Measurements from ENCODE around the gene SWAP70. TPM values are rescaled to one million over a fixed set of nuclear protein-coding genes. Genes with fewer than 3 reads are reported as not detected.
"Not testable (repeated sequence)": the region's sequence is repeated elsewhere in the genome, so short reads cannot be mapped to it uniquely, and the experiment has no call there.

SWAP70 gene
- total RNA-seq, 2 donors from 2014 or later: 6.1 to 7.5 TPM

GRCh38 chr11:9705361-9705760 lies 41.5 kb downstream of the SWAP70 start:
- not testable (repeated sequence) for DNase-seq; H3K9me3 ChIP-seq (ENCODE audit: control insufficient read depth, low read length, poor library complexity, severe bottlenecking); H3K36me3 Mint-ChIP-seq (ENCODE audit: low read depth); H3K27me3 Mint-ChIP-seq; ATAC-seq; H3K4me3 Mint-ChIP-seq; H3K27ac Mint-ChIP-seq
- peaks cover 16% of the 10 kb centered on the region for H3K4me1 Mint-ChIP-seq

DNA sequence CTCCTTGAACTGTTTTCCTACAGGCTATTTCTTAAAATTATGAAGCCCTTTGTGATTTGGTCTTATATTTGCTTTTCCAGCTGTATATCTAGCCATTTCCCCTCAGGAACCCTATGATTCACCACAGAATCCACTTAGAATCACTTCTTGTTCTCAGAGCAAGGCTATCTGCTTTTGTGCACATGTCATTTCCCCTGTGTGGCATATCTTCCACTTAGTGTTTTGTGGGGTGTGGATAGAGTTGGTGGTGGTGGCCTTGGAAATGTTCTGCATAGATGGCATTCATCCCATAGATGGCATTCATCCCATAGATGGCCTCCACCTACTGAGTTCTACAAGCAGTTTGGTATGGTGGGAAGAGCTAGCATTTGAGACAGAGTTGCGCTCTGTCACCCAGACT lies 44.7 kb downstream of the SWAP70 start:
- H3K27ac Mint-ChIP-seq: no peak overlapping the region
- peaks cover 8% of the 10 kb centered on the region for H3K27me3 Mint-ChIP-seq

GRCh38 chr11:9710223-9710622 lies 46.3 kb downstream of the SWAP70 start:
- no peak for ATAC-seq
- Mint-ChIP-seq H3K36me3 (ENCODE audit: low read depth) (no peaks in the 10 kb centered on the region), H3K27me3 (peaks cover 8% of the 10 kb centered on the region), H3K4me1 (peaks cover 3% of the 10 kb centered on the region), H3K27ac (peak overlapping the region; percentile 3), H3K4me3 (no peak overlapping the region)
- H3K9me3 ChIP-seq (ENCODE audit: control insufficient read depth, low read length, poor library complexity, severe bottlenecking): no peaks in the 10 kb centered on the region
- DNase-seq: no peak

More for the DNA sequence above, 44.7 kb downstream of the SWAP70 start:
- DNase-seq (no peak), ATAC-seq (no peak)
- Mint-ChIP-seq H3K36me3 (ENCODE audit: low read depth) (no peaks in the 10 kb centered on the region), H3K4me3 (no peak overlapping the region), H3K4me1 (peaks cover 3% of the 10 kb centered on the region)
- no peaks in the 10 kb centered on the region for H3K9me3 ChIP-seq (ENCODE audit: control insufficient read depth, low read length, poor library complexity, severe bottlenecking)

DNA sequence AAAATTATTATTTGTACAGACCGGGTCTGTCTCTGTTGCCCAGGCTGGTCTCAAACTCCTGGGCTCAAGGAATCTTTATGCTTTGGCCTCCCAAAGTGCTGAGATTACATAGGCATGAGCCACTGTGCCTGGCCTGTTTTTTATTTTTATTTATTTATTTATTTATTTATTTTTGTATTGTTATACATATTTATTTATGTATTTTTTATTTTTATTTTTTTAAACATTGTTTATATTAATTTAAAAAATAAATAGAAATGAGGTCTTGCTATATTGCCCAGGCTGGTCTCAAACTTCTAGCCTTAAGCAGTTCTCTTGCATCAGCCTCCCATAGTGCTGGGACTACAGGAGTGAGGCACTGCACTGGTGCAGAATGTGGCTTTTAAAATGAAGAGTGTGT lies 47.0 kb downstream of the SWAP70 start:
- no peak for DNase-seq
- no peak for ATAC-seq
- no peaks in the 10 kb centered on the region for H3K36me3 Mint-ChIP-seq (ENCODE audit: low read depth)
- no peaks in the 10 kb centered on the region for H3K9me3 ChIP-seq (ENCODE audit: control insufficient read depth, low read length, poor library complexity, severe bottlenecking)
- peaks cover 8% of the 10 kb centered on the region for H3K27me3 Mint-ChIP-seq
- H3K4me1 Mint-ChIP-seq: peaks cover 3% of the 10 kb centered on the region
- H3K4me3 Mint-ChIP-seq: no peak overlapping the region
- H3K27ac Mint-ChIP-seq: no peak overlapping the region

GRCh38 chr11:9711454-9712307 lies 47.8 kb downstream of the SWAP70 start:
- Mint-ChIP-seq H3K27me3 (peaks cover 8% of the 10 kb centered on the region), H3K4me3 (no peak overlapping the region), H3K36me3 (ENCODE audit: low read depth) (no peaks in the 10 kb centered on the region), H3K4me1 (peaks cover 5% of the 10 kb centered on the region), H3K27ac (no peak overlapping the region)
- H3K9me3 ChIP-seq (ENCODE audit: control insufficient read depth, low read length, poor library complexity, severe bottlenecking): no peaks in the 10 kb centered on the region
- DNase-seq (no peak), ATAC-seq (no peak)

- no peaks in the 10 kb centered on the region for H3K9me3 ChIP-seq (ENCODE audit: control insufficient read depth, low read length, poor library complexity, severe bottlenecking)
- peaks cover 8% of the 10 kb centered on the region for H3K27me3 Mint-ChIP-seq
- no peaks in the 10 kb centered on the region for H3K36me3 Mint-ChIP-seq (ENCODE audit: low read depth)
- no peak for DNase-seq
- H3K27ac Mint-ChIP-seq: no peak overlapping the region
- ATAC-seq: no peak
- peaks cover 9% of the 10 kb centered on the region for H3K4me1 Mint-ChIP-seq
- H3K4me3 Mint-ChIP-seq: no peak overlapping the region
Measured at GRCh38 chr11:9714272-9714940, 50.5 kb downstream of the SWAP70 start.

GRCh38 chr11:9716275-9717039 lies 52.6 kb downstream of the SWAP70 start:
- no peaks in the 10 kb centered on the region for H3K9me3 ChIP-seq (ENCODE audit: control insufficient read depth, low read length, poor library complexity, severe bottlenecking)
- ATAC-seq (no peak), DNase-seq (no peak)
- Mint-ChIP-seq H3K4me1 (peaks cover 9% of the 10 kb centered on the region), H3K4me3 (no peak overlapping the region), H3K27me3 (peaks cover 6% of the 10 kb centered on the region), H3K36me3 (ENCODE audit: low read depth) (peaks cover 2% of the 10 kb centered on the region), H3K27ac (no peak overlapping the region)

- DNase-seq: no peak
- Mint-ChIP-seq H3K27me3 (peaks cover under 1% of the 10 kb centered on the region), H3K27ac (no peak overlapping the region), H3K36me3 (ENCODE audit: low read depth) (peaks cover 2% of the 10 kb centered on the region), H3K4me1 (peaks cover 9% of the 10 kb centered on the region), H3K4me3 (no peak overlapping the region)
- ATAC-seq: no peak
- H3K9me3 ChIP-seq (ENCODE audit: control insufficient read depth, low read length, poor library complexity, severe bottlenecking): no peaks in the 10 kb centered on the region
Measured at GRCh38 chr11:9717040-9717357, 53.1 kb downstream of the SWAP70 start.

DNA sequence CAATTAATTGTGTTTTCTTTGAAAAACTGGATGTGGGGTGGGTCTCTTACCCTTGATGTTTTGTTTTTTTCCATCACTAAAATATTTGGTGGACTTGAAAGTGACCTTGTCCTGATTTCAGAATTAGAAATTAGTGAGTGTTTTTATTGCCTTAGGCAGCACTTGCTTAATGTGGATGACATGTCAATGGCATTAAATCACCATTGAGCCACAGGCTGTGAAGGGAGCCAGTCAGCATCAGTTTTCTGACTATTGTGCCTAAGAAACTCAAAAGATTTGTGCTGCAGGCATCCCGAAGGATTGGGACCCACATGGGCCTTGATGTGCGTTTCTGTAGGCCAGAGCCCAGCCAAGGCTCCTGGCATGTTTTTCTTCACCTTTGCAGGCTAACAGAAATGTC lies 53.8 kb downstream of the SWAP70 start:
- H3K9me3 ChIP-seq (ENCODE audit: control insufficient read depth, low read length, poor library complexity, severe bottlenecking): no peaks in the 10 kb centered on the region
- Mint-ChIP-seq H3K27ac (no peak overlapping the region), H3K36me3 (ENCODE audit: low read depth) (peaks cover 2% of the 10 kb centered on the region), H3K4me1 (peaks cover 9% of the 10 kb centered on the region), H3K4me3 (no peak overlapping the region), H3K27me3 (no peaks in the 10 kb centered on the region)
- ATAC-seq (no peak), DNase-seq (no peak)

- peaks cover 9% of the 10 kb centered on the region for H3K4me1 Mint-ChIP-seq
Measured at GRCh38 chr11:9718147-9718546, 54.3 kb downstream of the SWAP70 start.

GRCh38 chr11:9719566-9720289 lies 55.9 kb downstream of the SWAP70 start:
- no peak for ATAC-seq
- H3K27ac Mint-ChIP-seq: peak overlapping the region; percentile 35

More at GRCh38 chr11:9718147-9718546, 54.3 kb downstream of the SWAP70 start:
- no peak overlapping the region for H3K4me3 Mint-ChIP-seq
- ATAC-seq (no peak), DNase-seq (no peak)
- no peaks in the 10 kb centered on the region for H3K9me3 ChIP-seq (ENCODE audit: control insufficient read depth, low read length, poor library complexity, severe bottlenecking)
- no peak overlapping the region for H3K27ac Mint-ChIP-seq
- H3K36me3 Mint-ChIP-seq (ENCODE audit: low read depth): peaks cover 2% of the 10 kb centered on the region
- no peaks in the 10 kb centered on the region for H3K27me3 Mint-ChIP-seq

GRCh38 chr11:9720290-9720630 lies 56.4 kb downstream of the SWAP70 start:
- Mint-ChIP-seq H3K4me3 (no peak overlapping the region), H3K27ac (peak overlapping the region; percentile 35), H3K27me3 (no peaks in the 10 kb centered on the region), H3K36me3 (ENCODE audit: low read depth) (peaks cover 2% of the 10 kb centered on the region), H3K4me1 (peaks cover 9% of the 10 kb centered on the region)
- no peak for DNase-seq
- no peak for ATAC-seq
- H3K9me3 ChIP-seq (ENCODE audit: control insufficient read depth, low read length, poor library complexity, severe bottlenecking): no peaks in the 10 kb centered on the region

More at GRCh38 chr11:9719566-9720289, 55.9 kb downstream of the SWAP70 start:
- no peak overlapping the region for H3K4me3 Mint-ChIP-seq
- no peaks in the 10 kb centered on the region for H3K9me3 ChIP-seq (ENCODE audit: control insufficient read depth, low read length, poor library complexity, severe bottlenecking)
- no peak for DNase-seq
- peaks cover 9% of the 10 kb centered on the region for H3K4me1 Mint-ChIP-seq
- no peaks in the 10 kb centered on the region for H3K27me3 Mint-ChIP-seq
- peaks cover 2% of the 10 kb centered on the region for H3K36me3 Mint-ChIP-seq (ENCODE audit: low read depth)

DNA sequence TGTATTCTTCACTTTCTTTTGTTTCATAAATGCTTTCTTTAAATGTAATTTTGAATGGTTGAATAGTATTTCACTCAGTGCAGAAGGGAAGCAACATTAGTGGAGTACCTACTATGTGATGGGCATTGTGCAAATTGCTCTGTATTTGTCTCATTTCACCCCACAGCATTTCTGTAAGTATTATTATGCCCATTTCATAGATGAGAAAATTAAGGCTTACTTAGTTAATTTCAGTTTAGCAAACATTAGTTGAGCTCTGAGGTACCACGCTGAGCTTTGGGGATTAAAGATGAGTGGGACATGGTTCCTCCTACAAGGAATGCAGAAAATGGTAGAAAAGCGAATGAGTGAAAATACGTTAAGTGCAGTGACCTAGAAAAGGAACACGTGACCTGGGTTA lies 58.1 kb downstream of the SWAP70 start:
- no peaks in the 10 kb centered on the region for H3K9me3 ChIP-seq (ENCODE audit: control insufficient read depth, low read length, poor library complexity, severe bottlenecking)
- Mint-ChIP-seq H3K27ac (no peak overlapping the region), H3K36me3 (ENCODE audit: low read depth) (peaks cover 2% of the 10 kb centered on the region), H3K4me1 (peaks cover 3% of the 10 kb centered on the region), H3K27me3 (no peaks in the 10 kb centered on the region), H3K4me3 (no peak overlapping the region)
- no peak for ATAC-seq
- DNase-seq: no peak

All from T-helper 17 cell (primary cell).